ENCODE measurements around the gene SMIM41. TPM values are rescaled to one million over a fixed set of nuclear protein-coding genes. Genes with fewer than 3 reads are reported as not detected.

Gene SMIM41
- total RNA-seq, 1 experiment from 2014 or later = not detected

DNA sequence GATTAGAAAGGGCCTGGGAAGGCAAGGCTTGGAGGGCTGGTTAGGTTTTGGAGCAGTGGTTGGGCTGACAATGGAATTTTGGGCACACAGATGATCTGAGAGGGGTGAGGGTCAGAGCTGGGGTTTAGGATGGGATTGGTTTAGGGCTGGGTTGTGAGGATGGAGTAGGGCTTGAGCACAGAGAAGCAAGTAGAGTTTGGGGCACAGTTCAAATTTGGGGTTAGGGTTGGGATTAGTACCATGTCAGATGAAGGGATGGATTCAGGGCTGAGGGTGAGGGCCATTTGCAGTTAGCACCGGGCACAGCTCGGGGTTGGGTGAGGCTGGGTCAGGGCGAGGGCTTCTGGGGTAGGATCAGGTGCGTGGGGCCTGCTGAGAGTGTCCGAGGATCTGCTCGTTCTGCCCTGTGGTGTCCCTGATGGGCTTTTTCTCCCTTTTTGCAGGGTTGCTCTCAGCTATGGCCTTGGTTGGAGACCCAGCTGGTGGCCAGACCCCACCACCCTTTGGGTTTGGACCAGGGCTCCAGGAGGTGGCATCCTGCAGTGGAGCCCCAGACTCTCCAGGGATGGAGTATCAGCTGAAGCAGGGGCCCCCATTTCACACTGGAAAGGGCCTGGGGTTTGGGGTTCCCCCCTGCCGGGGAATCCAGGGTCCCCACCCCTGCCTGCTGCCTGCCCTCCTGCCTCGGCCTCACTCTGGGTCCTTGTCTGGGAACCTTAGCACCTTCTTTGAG, 66.8 kb downstream of the SMIM41 start:
- no TSS peak for BruUV-seq (replicated peaks)
- no peaks in the 10 kb centered on the region for H3K9me3 ChIP-seq (ENCODE audit: control insufficient read depth, insufficient read depth, low read depth, low read length)
- in situ Hi-C loops (cut with HindIII; ENCODE audit: low pct_unique_long_range_greater_than_20kb, low sequenced_read_pairs) = no loop called here
- ChIA-PET POLR2A (no interaction called here), CTCF (interaction anchor here (0.6 to 2.4 kb wide), 5 partner anchors 10 to 733 kb away, joined by 3 to 8 read pairs (median 4); no protein-coding TSS in a partner anchor)
- H3K27me3 ChIP-seq (ENCODE audit: control insufficient read depth, insufficient read depth, low read length) = no peaks in the 10 kb centered on the region
- H3K4me3 ChIP-seq (ENCODE audit: low read depth in 2 of 2, low read length in 2 of 2) = no peak overlapping the region
- intact Hi-C loops (cut with micrococcal nuclease; ENCODE audit: unreplicated experiment) = loop anchor here (10.0 kb wide), 1 partner anchor 439 kb away; no protein-coding TSS in a partner anchor
- no peaks in the 10 kb centered on the region for H3K36me3 ChIP-seq (ENCODE audit: control insufficient read depth, insufficient read depth, low read length)
- peak overlapping the region; percentile 97 for H3K27ac ChIP-seq (ENCODE audit: low read length)
- TF ChIP-seq SIN3A (IDR thresholded peaks at IDR 0.05; ENCODE audit: borderline replicate concordance, insufficient read depth, low read depth, low read length) (no peak), POLR2AphosphoS5 (IDR thresholded peaks at IDR 0.05; ENCODE audit: low read depth, low read length) (no peak), TCF7L2 (IDR thresholded peaks at IDR 0.05; ENCODE audit: low read depth, low read length) (no peak)
- TF ChIP-seq, protein P1, sequence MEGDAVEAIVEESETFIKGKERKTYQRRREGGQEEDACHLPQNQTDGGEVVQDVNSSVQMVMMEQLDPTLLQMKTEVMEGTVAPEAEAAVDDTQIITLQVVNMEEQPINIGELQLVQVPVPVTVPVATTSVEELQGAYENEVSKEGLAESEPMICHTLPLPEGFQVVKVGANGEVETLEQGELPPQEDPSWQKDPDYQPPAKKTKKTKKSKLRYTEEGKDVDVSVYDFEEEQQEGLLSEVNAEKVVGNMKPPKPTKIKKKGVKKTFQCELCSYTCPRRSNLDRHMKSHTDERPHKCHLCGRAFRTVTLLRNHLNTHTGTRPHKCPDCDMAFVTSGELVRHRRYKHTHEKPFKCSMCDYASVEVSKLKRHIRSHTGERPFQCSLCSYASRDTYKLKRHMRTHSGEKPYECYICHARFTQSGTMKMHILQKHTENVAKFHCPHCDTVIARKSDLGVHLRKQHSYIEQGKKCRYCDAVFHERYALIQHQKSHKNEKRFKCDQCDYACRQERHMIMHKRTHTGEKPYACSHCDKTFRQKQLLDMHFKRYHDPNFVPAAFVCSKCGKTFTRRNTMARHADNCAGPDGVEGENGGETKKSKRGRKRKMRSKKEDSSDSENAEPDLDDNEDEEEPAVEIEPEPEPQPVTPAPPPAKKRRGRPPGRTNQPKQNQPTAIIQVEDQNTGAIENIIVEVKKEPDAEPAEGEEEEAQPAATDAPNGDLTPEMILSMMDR (IDR thresholded peaks at IDR 0.05) = no peak
- TF ChIP-seq, protein P2, sequence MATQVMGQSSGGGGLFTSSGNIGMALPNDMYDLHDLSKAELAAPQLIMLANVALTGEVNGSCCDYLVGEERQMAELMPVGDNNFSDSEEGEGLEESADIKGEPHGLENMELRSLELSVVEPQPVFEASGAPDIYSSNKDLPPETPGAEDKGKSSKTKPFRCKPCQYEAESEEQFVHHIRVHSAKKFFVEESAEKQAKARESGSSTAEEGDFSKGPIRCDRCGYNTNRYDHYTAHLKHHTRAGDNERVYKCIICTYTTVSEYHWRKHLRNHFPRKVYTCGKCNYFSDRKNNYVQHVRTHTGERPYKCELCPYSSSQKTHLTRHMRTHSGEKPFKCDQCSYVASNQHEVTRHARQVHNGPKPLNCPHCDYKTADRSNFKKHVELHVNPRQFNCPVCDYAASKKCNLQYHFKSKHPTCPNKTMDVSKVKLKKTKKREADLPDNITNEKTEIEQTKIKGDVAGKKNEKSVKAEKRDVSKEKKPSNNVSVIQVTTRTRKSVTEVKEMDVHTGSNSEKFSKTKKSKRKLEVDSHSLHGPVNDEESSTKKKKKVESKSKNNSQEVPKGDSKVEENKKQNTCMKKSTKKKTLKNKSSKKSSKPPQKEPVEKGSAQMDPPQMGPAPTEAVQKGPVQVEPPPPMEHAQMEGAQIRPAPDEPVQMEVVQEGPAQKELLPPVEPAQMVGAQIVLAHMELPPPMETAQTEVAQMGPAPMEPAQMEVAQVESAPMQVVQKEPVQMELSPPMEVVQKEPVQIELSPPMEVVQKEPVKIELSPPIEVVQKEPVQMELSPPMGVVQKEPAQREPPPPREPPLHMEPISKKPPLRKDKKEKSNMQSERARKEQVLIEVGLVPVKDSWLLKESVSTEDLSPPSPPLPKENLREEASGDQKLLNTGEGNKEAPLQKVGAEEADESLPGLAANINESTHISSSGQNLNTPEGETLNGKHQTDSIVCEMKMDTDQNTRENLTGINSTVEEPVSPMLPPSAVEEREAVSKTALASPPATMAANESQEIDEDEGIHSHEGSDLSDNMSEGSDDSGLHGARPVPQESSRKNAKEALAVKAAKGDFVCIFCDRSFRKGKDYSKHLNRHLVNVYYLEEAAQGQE (IDR thresholded peaks at IDR 0.05; ENCODE audit: insufficient read depth in 1 of 2, low read depth in 2 of 2, low read length in 1 of 2) = no peak
- DNase-seq (ENCODE audit: low read depth, low spot score) = no peak
- no peak for ATAC-seq
- H3K4me1 ChIP-seq (ENCODE audit: control insufficient read depth, insufficient read depth, low read length) = peaks cover 65% of the 10 kb centered on the region

DNA sequence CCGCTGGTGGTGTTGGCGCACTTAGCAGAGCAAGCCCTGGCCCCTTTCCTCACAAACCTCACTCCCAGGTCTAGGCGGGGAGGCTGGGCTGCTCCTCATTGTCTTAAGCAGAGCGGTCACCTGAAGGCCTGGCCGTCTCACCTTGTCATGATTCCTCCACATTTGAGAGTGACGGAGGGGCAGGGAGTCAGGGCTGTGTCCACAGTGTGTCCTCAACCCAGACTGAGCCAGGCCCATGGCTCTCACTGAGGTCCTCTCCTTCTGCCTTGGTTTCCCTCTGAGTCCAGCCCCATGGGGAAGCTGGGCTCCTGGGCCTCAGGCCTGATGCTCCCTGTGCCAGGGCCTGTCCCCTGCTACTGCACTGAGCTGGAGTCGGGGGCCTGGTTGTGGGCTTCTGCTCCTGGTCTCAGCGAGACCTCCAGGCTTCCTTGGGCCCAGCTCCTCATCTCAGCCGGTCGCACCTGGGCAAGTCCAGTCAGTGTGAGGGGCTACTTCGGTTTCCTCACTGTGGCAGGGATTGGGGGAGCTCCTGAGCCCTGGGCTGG, 67.4 kb downstream of the SMIM41 start:
- peak overlapping the region; percentile 97 for H3K27ac ChIP-seq (ENCODE audit: low read length)
- ATAC-seq = peak; percentile 4
- in situ Hi-C loops (cut with HindIII; ENCODE audit: low pct_unique_long_range_greater_than_20kb, low sequenced_read_pairs) (no loop called here), intact Hi-C loops (cut with micrococcal nuclease; ENCODE audit: unreplicated experiment) (loop anchor here (10.0 kb wide), 1 partner anchor 438 kb away; no protein-coding TSS in a partner anchor)
- H3K4me1 ChIP-seq (ENCODE audit: control insufficient read depth, insufficient read depth, low read length) = peaks cover 71% of the 10 kb centered on the region
- ChIA-PET POLR2A (no interaction called here), CTCF (interaction anchor here (0.8 to 2.4 kb wide), 6 partner anchors 10 to 833 kb away, joined by 3 to 8 read pairs (median 4); no protein-coding TSS in a partner anchor)
- H3K27me3 ChIP-seq (ENCODE audit: control insufficient read depth, insufficient read depth, low read length) = no peaks in the 10 kb centered on the region
- TF ChIP-seq, protein P2 (IDR thresholded peaks at IDR 0.05; ENCODE audit: insufficient read depth in 1 of 2, low read depth in 2 of 2, low read length in 1 of 2) = no peak
- TF ChIP-seq, protein P1 (IDR thresholded peaks at IDR 0.05) = no peak
- TF ChIP-seq TCF7L2 (IDR thresholded peaks at IDR 0.05; ENCODE audit: low read depth, low read length) = no peak
- H3K36me3 ChIP-seq (ENCODE audit: control insufficient read depth, insufficient read depth, low read length) = no peaks in the 10 kb centered on the region
- BruUV-seq (replicated peaks) = no TSS peak
- H3K9me3 ChIP-seq (ENCODE audit: control insufficient read depth, insufficient read depth, low read depth, low read length) = no peaks in the 10 kb centered on the region
- no peak for DNase-seq (ENCODE audit: low read depth, low spot score)
- H3K4me3 ChIP-seq (ENCODE audit: low read depth in 2 of 2, low read length in 2 of 2) = no peak overlapping the region

All from Panc1 (cell line).